Measurements from ENCODE around the gene EIF5A.
A peak's percentile ranks its signal among the peaks of the same experiment; 100 is the strongest.

- peak in 1 of 5 experiments; percentile 19 for TF ChIP-seq CTCF (IDR thresholded peaks at IDR 0.05 in 4 of 5, conservative IDR thresholded peaks at IDR 0.05 in 1 of 5)
- peak; percentile 46 to 52 for TF ChIP-seq POLR2A (IDR thresholded peaks at IDR 0.05)
Observed at GRCh38 chr17:7293816-7294613, 13.4 kb upstream of the EIF5A start.

Measured in gastrocnemius medialis (tissue), 4 donors.